ENCODE results near the gene IFNA14.
"Not testable (repeated sequence)": the region's sequence is repeated elsewhere in the genome, so short reads cannot be mapped to it uniquely, and the experiment has no call there.

DNA sequence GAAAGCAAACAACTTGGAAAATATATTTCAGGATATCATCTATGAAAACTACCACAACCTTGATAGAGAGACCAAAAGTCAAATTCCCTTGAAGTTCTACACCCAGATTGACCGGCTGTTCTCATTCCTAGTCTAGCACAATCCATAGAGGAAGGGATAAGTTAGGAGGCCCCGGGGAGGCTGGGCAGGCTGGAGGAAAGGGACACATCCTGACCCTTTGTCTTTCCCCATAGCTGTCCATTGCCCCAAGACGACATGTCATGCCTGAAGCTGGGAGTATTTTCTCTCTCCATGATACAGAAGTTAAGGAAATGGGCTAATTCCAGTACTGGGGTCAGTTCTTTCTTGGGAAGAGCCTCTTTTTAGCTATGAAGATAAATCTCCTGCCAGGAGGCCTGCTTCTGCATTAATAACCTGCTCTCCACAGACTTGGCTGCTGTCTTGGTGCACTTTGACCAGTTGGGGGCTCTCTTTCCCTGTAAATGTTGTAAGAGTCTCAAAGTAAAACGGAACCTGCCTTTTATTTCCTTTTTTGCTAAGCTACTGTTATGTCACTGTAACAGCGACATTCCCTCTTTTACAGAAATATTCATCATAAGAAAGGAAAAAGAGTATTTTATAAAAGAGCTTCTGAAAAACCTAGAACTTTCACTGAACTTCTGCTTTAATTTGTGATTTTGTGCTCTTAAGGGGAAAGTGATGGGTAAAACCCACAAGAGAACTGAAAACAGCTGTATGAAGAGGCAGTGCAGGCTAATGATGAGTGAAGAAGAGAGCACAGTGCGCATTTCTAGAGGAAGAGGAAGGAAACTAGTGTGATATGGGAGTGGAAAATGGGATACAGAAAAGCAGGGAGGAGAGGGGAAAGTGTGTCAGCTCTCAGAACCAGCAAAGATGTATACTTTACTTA is 44.7 kb downstream of the IFNA14 start:
- not testable (repeated sequence) for TF ChIP-seq YY1 (tag by site-specific recombination; IDR thresholded peaks at IDR 0.05); ZNF692 (tag by site-specific recombination; IDR thresholded peaks at IDR 0.05); KLF10 (tag by site-specific recombination; IDR thresholded peaks at IDR 0.05); OSR2 (tag by site-specific recombination; IDR thresholded peaks at IDR 0.05); ZBTB8A (tag by site-specific recombination; IDR thresholded peaks at IDR 0.05); ZBTB7A (tag by site-specific recombination; IDR thresholded peaks at IDR 0.05; ENCODE audit: low read depth)
- TF ChIP-seq, protein P1, sequence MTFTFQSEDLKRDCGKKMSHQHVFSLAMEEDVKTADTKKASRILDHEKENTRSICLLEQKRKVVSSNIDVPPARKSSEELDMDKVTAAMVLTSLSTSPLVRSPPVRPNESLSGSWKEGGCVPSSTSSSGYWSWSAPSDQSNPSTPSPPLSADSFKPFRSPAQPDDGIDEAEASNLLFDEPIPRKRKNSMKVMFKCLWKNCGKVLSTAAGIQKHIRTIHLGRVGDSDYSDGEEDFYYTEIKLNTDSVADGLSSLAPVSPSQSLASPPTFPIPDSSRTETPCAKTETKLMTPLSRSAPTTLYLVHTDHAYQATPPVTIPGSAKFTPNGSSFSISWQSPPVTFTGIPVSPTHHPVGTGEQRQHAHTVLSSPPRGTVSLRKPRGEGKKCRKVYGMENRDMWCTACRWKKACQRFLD (tag by site-specific recombination; IDR thresholded peaks at IDR 0.05) = not testable (repeated sequence)
- TF ChIP-seq, protein P2, sequence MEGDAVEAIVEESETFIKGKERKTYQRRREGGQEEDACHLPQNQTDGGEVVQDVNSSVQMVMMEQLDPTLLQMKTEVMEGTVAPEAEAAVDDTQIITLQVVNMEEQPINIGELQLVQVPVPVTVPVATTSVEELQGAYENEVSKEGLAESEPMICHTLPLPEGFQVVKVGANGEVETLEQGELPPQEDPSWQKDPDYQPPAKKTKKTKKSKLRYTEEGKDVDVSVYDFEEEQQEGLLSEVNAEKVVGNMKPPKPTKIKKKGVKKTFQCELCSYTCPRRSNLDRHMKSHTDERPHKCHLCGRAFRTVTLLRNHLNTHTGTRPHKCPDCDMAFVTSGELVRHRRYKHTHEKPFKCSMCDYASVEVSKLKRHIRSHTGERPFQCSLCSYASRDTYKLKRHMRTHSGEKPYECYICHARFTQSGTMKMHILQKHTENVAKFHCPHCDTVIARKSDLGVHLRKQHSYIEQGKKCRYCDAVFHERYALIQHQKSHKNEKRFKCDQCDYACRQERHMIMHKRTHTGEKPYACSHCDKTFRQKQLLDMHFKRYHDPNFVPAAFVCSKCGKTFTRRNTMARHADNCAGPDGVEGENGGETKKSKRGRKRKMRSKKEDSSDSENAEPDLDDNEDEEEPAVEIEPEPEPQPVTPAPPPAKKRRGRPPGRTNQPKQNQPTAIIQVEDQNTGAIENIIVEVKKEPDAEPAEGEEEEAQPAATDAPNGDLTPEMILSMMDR (tag by site-specific recombination; IDR thresholded peaks at IDR 0.05) = not testable (repeated sequence)
- TF ChIP-seq, protein P3, sequence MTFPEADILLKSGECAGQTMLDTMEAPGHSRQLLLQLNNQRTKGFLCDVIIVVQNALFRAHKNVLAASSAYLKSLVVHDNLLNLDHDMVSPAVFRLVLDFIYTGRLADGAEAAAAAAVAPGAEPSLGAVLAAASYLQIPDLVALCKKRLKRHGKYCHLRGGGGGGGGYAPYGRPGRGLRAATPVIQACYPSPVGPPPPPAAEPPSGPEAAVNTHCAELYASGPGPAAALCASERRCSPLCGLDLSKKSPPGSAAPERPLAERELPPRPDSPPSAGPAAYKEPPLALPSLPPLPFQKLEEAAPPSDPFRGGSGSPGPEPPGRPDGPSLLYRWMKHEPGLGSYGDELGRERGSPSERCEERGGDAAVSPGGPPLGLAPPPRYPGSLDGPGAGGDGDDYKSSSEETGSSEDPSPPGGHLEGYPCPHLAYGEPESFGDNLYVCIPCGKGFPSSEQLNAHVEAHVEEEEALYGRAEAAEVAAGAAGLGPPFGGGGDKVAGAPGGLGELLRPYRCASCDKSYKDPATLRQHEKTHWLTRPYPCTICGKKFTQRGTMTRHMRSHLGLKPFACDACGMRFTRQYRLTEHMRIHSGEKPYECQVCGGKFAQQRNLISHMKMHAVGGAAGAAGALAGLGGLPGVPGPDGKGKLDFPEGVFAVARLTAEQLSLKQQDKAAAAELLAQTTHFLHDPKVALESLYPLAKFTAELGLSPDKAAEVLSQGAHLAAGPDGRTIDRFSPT (tag by site-specific recombination; IDR thresholded peaks at IDR 0.05) = not testable (repeated sequence)

Data from HEK293 (cell line).